HG03575 (cell line): ENCODE data around the gene SIPA1L3.

ENCODE experiments used
- ATAC-seq: cut with Tn5 transposase; IDR thresholded peaks from one replicate; pipeline ENCODE4 v1.9.1; 2021; ENCODE audit not compliant: unreplicated experiment, insufficient number of reproducible peaks, low FRiP score; ENCODE audit errors: extremely low read depth

Gene SIPA1L3

GRCh38 chr19:38111898-38112297 is 204.9 kb downstream of the SIPA1L3 start:
- ATAC-seq = no peak

- no peak for ATAC-seq
Observed at GRCh38 chr19:38114651-38115050, 207.6 kb downstream of the SIPA1L3 start.

- ATAC-seq = no peak
Observed at GRCh38 chr19:38115271-38115802, 208.3 kb downstream of the SIPA1L3 start.

- ATAC-seq = no peak
Observed at GRCh38 chr19:38118176-38118575, 211.2 kb downstream of the SIPA1L3 start.

GRCh38 chr19:38120471-38121025 is 213.5 kb downstream of the SIPA1L3 start:
- ATAC-seq = no peak

- ATAC-seq = no peak
Observed at GRCh38 chr19:38122402-38123093, 215.5 kb downstream of the SIPA1L3 start.

GRCh38 chr19:38125238-38125637 is 218.2 kb downstream of the SIPA1L3 start:
- no peak for ATAC-seq

- ATAC-seq = no peak
Observed at GRCh38 chr19:38130399-38130798, 223.4 kb downstream of the SIPA1L3 start.

- ATAC-seq = no peak
Observed at GRCh38 chr19:38132781-38133180, 225.8 kb downstream of the SIPA1L3 start.

GRCh38 chr19:38133319-38133718 is 226.3 kb downstream of the SIPA1L3 start:
- no peak for ATAC-seq

GRCh38 chr19:38134540-38135149 is 227.6 kb downstream of the SIPA1L3 start:
- no peak for ATAC-seq

GRCh38 chr19:38135150-38135998 is 228.4 kb downstream of the SIPA1L3 start:
- no peak for ATAC-seq

GRCh38 chr19:38139122-38139521 is 232.1 kb downstream of the SIPA1L3 start:
- ATAC-seq = no peak

GRCh38 chr19:38141108-38141507 is 234.1 kb downstream of the SIPA1L3 start:
- ATAC-seq = no peak

- ATAC-seq = no peak
Observed at GRCh38 chr19:38142176-38143035, 235.4 kb downstream of the SIPA1L3 start.

GRCh38 chr19:38143847-38144246 is 236.8 kb downstream of the SIPA1L3 start:
- ATAC-seq = no peak

- ATAC-seq = no peak
Observed at GRCh38 chr19:38144667-38145066, 237.7 kb downstream of the SIPA1L3 start.

GRCh38 chr19:38145623-38146022 is 238.6 kb downstream of the SIPA1L3 start:
- ATAC-seq = no peak

- no peak for ATAC-seq
Observed at GRCh38 chr19:38148337-38148736, 241.3 kb downstream of the SIPA1L3 start.
